Measurements from ENCODE around the gene ZNF467.

- TF ChIP-seq CTCF (IDR thresholded peaks at IDR 0.05; ENCODE audit: extremely low read depth in 1 of 2, insufficient read depth in 1 of 2, low read depth in 1 of 2, low read length in 2 of 2) (no peak), POLR2A (IDR thresholded peaks at IDR 0.05; ENCODE audit: low read depth, low read length) (no peak), MYC (IDR thresholded peaks at IDR 0.05; ENCODE audit: low read depth, low read length) (no peak), POLR2AphosphoS5 (IDR thresholded peaks at IDR 0.05; ENCODE audit: insufficient read depth, low read depth, low read length) (no peak)
These were observed 41.7 kb upstream of the ZNF467 start for GRCh38 chr7:149815121-149815520.

Data from endothelial cell of umbilical vein (primary cell).